H9 (cell line): ENCODE data around the gene CACNB4. TPM values are rescaled to one million over a fixed set of nuclear protein-coding genes. Genes with fewer than 3 reads are reported as not detected.

ENCODE experiments used
- DNase-seq: peaks from one replicate; pipeline ENCODE4 v3.0.0-alpha.2; 2017
- H2AFZ ChIP-seq: one replicate; pipeline ENCODE4 v1.6.1; 2013; ENCODE audit warnings: mild to moderate bottlenecking, low read length, control low read depth, moderate library complexity
- H2AK5ac ChIP-seq: 2 replicates; pipeline ENCODE4 v1.6.1; 2013; ENCODE audit warnings: low read length, control low read depth, mixed read lengths; ENCODE audit not compliant: insufficient read length
- H2BK120ac ChIP-seq: one replicate; pipeline ENCODE4 v1.6.1; 2013; ENCODE audit warnings: low read depth, mild to moderate bottlenecking, low read length, control low read depth, inconsistent platforms; ENCODE audit not compliant: poor library complexity, severe bottlenecking
- H2BK12ac ChIP-seq: 2 replicates; pipeline ENCODE4 v1.6.1; 2013; ENCODE audit warnings: low read length, control low read depth, mixed read lengths, low read depth; ENCODE audit not compliant: insufficient read length
- H2BK15ac ChIP-seq: 2 replicates; pipeline ENCODE4 v1.6.1; 2013; ENCODE audit warnings: low read depth, low read length, control low read depth
- H2BK20ac ChIP-seq: one replicate; pipeline ENCODE4 v1.6.1; 2013; ENCODE audit warnings: low read depth, mild to moderate bottlenecking, low read length, control low read depth, inconsistent platforms; ENCODE audit not compliant: poor library complexity, severe bottlenecking
- H2BK5ac ChIP-seq: 2 replicates; pipeline ENCODE4 v1.6.1; 2013; ENCODE audit warnings: low read length, control low read depth, mixed read lengths; ENCODE audit not compliant: insufficient read length
- H3K14ac ChIP-seq: 2 replicates; pipeline ENCODE4 v1.6.1; 2013; ENCODE audit warnings: low read length, control low read depth; ENCODE audit not compliant: insufficient read depth
- H3K18ac ChIP-seq: 2 replicates; pipeline ENCODE4 v1.6.1; 2013; ENCODE audit warnings: low read depth, mild to moderate bottlenecking, mixed read lengths, low read length, control low read depth; ENCODE audit not compliant: insufficient read length
- H3K23ac ChIP-seq: 2 replicates; pipeline ENCODE4 v1.6.1; 2013; ENCODE audit warnings: low read length, control low read depth, mixed read lengths, low read depth; ENCODE audit not compliant: insufficient read length
- H3K23me2 ChIP-seq: 2 replicates; pipeline ENCODE4 v1.6.1; 2013; ENCODE audit warnings: low read depth, mild to moderate bottlenecking, mixed read lengths, low read length, control low read depth; ENCODE audit not compliant: insufficient read length, poor library complexity, severe bottlenecking
- H3K27ac ChIP-seq: 2 replicates; pipeline ENCODE4 v1.5.1; 2013; ENCODE audit warnings: low read length, control low read depth, mixed read lengths, low read depth; ENCODE audit not compliant: insufficient read length
- H3K27me3 ChIP-seq: 2 replicates; pipeline ENCODE4 v1.6.1; 2013; ENCODE audit warnings: low read length, control low read depth, inconsistent platforms; ENCODE audit not compliant: insufficient read depth
- H3K4ac ChIP-seq: 2 replicates; pipeline ENCODE4 v1.6.1; 2013; ENCODE audit warnings: low read depth, mild to moderate bottlenecking, control low read depth, inconsistent platforms, low read length, moderate library complexity
- H3K4me1 ChIP-seq: 2 replicates; pipeline ENCODE4 v1.6.1; 2013; ENCODE audit warnings: low read length, control low read depth, inconsistent platforms; ENCODE audit not compliant: insufficient read depth
- H3K4me2 ChIP-seq: 2 replicates; pipeline ENCODE4 v1.6.1; 2013; ENCODE audit warnings: low read length, control low read depth, mixed read lengths; ENCODE audit not compliant: insufficient read length, insufficient read depth
- H3K56ac ChIP-seq: 2 replicates; pipeline ENCODE4 v1.6.1; 2013; ENCODE audit warnings: low read depth, mild to moderate bottlenecking, mixed read lengths, low read length, control low read depth; ENCODE audit not compliant: insufficient read length
- H3K79me1 ChIP-seq: 2 replicates; pipeline ENCODE4 v1.6.1; 2013; ENCODE audit warnings: low read depth, mild to moderate bottlenecking, moderate library complexity, low read length, control low read depth, inconsistent platforms; ENCODE audit not compliant: insufficient read depth, poor library complexity, severe bottlenecking
- H3K79me2 ChIP-seq: 2 replicates; pipeline ENCODE4 v1.6.1; 2013; ENCODE audit warnings: low read length, control low read depth, inconsistent platforms; ENCODE audit not compliant: insufficient read depth
- H3K9ac ChIP-seq: 2 replicates; pipeline ENCODE4 v1.6.1; 2013; ENCODE audit warnings: low read length, control low read depth, mixed read lengths; ENCODE audit not compliant: insufficient read length; ENCODE audit errors: extremely low read depth
- H3K9me3 ChIP-seq: one replicate; pipeline ENCODE4 v1.6.1; 2013; ENCODE audit warnings: low read depth, low read length, inconsistent platforms; ENCODE audit not compliant: control insufficient read depth
- H3T11ph ChIP-seq: one replicate; pipeline ENCODE4 v1.6.1; 2013; ENCODE audit warnings: mild to moderate bottlenecking, low read length, control low read depth, inconsistent platforms
- H4K20me1 ChIP-seq: one replicate; pipeline ENCODE4 v1.6.1; 2013; ENCODE audit not compliant: control insufficient read depth, insufficient read length, insufficient read depth
- H4K5ac ChIP-seq: 2 replicates; pipeline ENCODE4 v1.6.1; 2013; ENCODE audit warnings: low read depth, mild to moderate bottlenecking, mixed read lengths, low read length, control low read depth; ENCODE audit not compliant: insufficient read length
- H4K8ac ChIP-seq: replicated peaks from 2 replicates; pipeline ENCODE4 v1.6.1; 2013; ENCODE audit warnings: low read length, control low read depth, mixed read lengths, low read depth; ENCODE audit not compliant: insufficient read length
- H4K91ac ChIP-seq: 2 replicates; pipeline ENCODE4 v1.6.1; 2013; ENCODE audit warnings: low read depth, mild to moderate bottlenecking, moderate library complexity, mixed read lengths, low read length, control low read depth; ENCODE audit not compliant: insufficient read length
- H3K27ac Mint-ChIP-seq, 3 experiments: 2 replicates in 2 of 3; 3 replicates in 1 of 3; pipeline ENCODE4 v1.8.0; 2020 to 2021; ENCODE audit warnings: mixed read lengths in 3 of 3, mild to moderate bottlenecking in 1 of 3, moderate library complexity in 1 of 3
- H3K27me3 Mint-ChIP-seq: 2 replicates; pipeline ENCODE4 v1.8.0; 2021; ENCODE audit warnings: low read depth, mild to moderate bottlenecking, moderate library complexity, mixed read lengths
- H3K36me3 Mint-ChIP-seq, 3 experiments: 2 replicates in 2 of 3; 3 replicates in 1 of 3; pipeline ENCODE4 v1.8.0; 2020 to 2021; ENCODE audit warnings: low read depth in 3 of 3, mixed read lengths in 3 of 3; ENCODE audit not compliant: insufficient read depth in 1 of 3
- H3K4me1 Mint-ChIP-seq, 2 experiments: 2 replicates each; pipeline ENCODE4 v1.8.0; 2020; ENCODE audit warnings: mixed read lengths in 2 of 2
- H3K4me3 Mint-ChIP-seq, 2 experiments: 2 replicates in 1 of 2; 3 replicates in 1 of 2; pipeline ENCODE4 v1.8.0; 2020 to 2021; ENCODE audit warnings: mild to moderate bottlenecking in 2 of 2, mixed read lengths in 2 of 2, moderate library complexity in 1 of 2
- H3K9me3 Mint-ChIP-seq, 2 experiments: 2 replicates in 1 of 2; 3 replicates in 1 of 2; pipeline ENCODE4 v1.8.0; 2020; ENCODE audit warnings: mild to moderate bottlenecking in 2 of 2, mixed read lengths in 2 of 2, moderate library complexity in 1 of 2
- CTCF ChIP-seq: fragments of 200-600 bp; sonication (generic); conservative IDR thresholded peaks from 3 replicates; pipeline ENCODE4 v1.8.0; 2021; ENCODE audit warnings: antibody characterized with exemption, mild to moderate bottlenecking
- WGBS: extraction: QIAGEN DNeasy Blood & Tissue Kit; methylation state at CpG from one replicate; pipeline ENCODE4 v1.1.7; 2013; ENCODE audit warnings: missing lambda C conversion rate, low lambda C conversion rate, mixed read lengths; ENCODE audit not compliant: insufficient read length; ENCODE audit errors: extremely low coverage; 5-methylcytosine and 5-hydroxymethylcytosine counted together
- total RNA-seq: library from RNA; stranded (reverse); gene quantifications from 2 replicates; pipeline ENCODE4 v1.2.1, GENCODE V29; 2021

Gene CACNB4
- total RNA-seq, 1 experiment from 2014 or later = 1.4 TPM

GRCh38 chr2:151922845-151923666 lies 175.8 kb downstream of the CACNB4 start:
- H3K4me1 ChIP-seq = no peaks in the 10 kb centered on the region
- H3K79me1 ChIP-seq = no peaks in the 10 kb centered on the region
- Mint-ChIP-seq H3K4me1 (peaks cover 8 to 9% of the 10 kb centered on the region in 2 experiments), H3K4me3 (no peak overlapping the region), H3K27ac (no peak overlapping the region), H3K36me3 (no peaks in the 10 kb centered on the region; a peak in 1 of 7 replicates), H3K27me3 (no peaks in the 10 kb centered on the region), H3K9me3 (no peaks in the 10 kb centered on the region; a peak in 1 of 5 replicates)
- H4K5ac ChIP-seq = no peak overlapping the region
- H3K27me3 ChIP-seq = no peaks in the 10 kb centered on the region
- no peaks in the 10 kb centered on the region for H3K9me3 ChIP-seq
- no peak overlapping the region for H3K4ac ChIP-seq
- no CpG with 5 or more reads among the region's 5 CpGs for WGBS
- no peak overlapping the region for H4K91ac ChIP-seq
- no peaks in the 10 kb centered on the region for H3K23me2 ChIP-seq
- H3T11ph ChIP-seq = no peak overlapping the region
- no peak overlapping the region for H2BK12ac ChIP-seq
- H3K23ac ChIP-seq = no peak overlapping the region
- H2BK15ac ChIP-seq = no peak overlapping the region
- no peak overlapping the region for H2AFZ ChIP-seq
- no peak overlapping the region for H2BK120ac ChIP-seq
- H2BK20ac ChIP-seq = no peak overlapping the region
- H3K79me2 ChIP-seq = no peaks in the 10 kb centered on the region
- no peaks in the 10 kb centered on the region for H4K20me1 ChIP-seq
- no peak overlapping the region for H3K4me2 ChIP-seq
- no peak overlapping the region for H2BK5ac ChIP-seq
- no peak overlapping the region for H4K8ac ChIP-seq
- no peak overlapping the region for H3K9ac ChIP-seq
- DNase-seq = no peak
- H3K56ac ChIP-seq = no peak overlapping the region
- H2AK5ac ChIP-seq = no peak overlapping the region
- H3K27ac ChIP-seq = no peak overlapping the region
- H3K14ac ChIP-seq = no peak overlapping the region
- TF ChIP-seq CTCF = no peak
- H3K18ac ChIP-seq = no peak overlapping the region
